ENCODE results near the gene FBXW4. TPM values are rescaled to one million over a fixed set of nuclear protein-coding genes. Genes with fewer than 3 reads are reported as not detected.

FBXW4 gene
- total RNA-seq, 2 donors from 2014 or later: 33.5 to 40.5 TPM

GRCh38 chr10:101683276-101683675 is 11.7 kb downstream of the FBXW4 start:
- Histone ChIP-seq H3K27me3 (no peaks in the 10 kb centered on the region), H3K36me3 (replicated peaks in 1 of 2; ENCODE audit: insufficient read depth in 1 of 2, low read depth in 2 of 2) (no peaks in the 10 kb centered on the region), H3K9me3 (no peaks in the 10 kb centered on the region), H3K27ac (no peak overlapping the region), H3K4me3 (no peak overlapping the region), H3K4me1 (peaks cover 15% of the 10 kb centered on the region)
- TF ChIP-seq CTCF (IDR thresholded peaks at IDR 0.05) (no peak), POLR2A (IDR thresholded peaks at IDR 0.05) (no peak)
- 92 to 93% methylated on average over 3 of the region's 3 CpGs for WGBS, 2 donors
- DNase-seq (no peak), ATAC-seq (no peak)
- intact Hi-C loops (cut with DNase I): no loop called here

GRCh38 chr10:101682172-101682825 is 12.7 kb downstream of the FBXW4 start:
- ATAC-seq: no peak

GRCh38 chr10:101676565-101676964 is 18.4 kb downstream of the FBXW4 start:
- Histone ChIP-seq H3K27ac (no peak overlapping the region), H3K4me3 (no peak overlapping the region), H3K9me3 (no peaks in the 10 kb centered on the region), H3K4me1 (peaks cover 14% of the 10 kb centered on the region), H3K36me3 (replicated peaks in 1 of 2; ENCODE audit: insufficient read depth in 1 of 2, low read depth in 2 of 2) (peaks cover 0 to 4% of the 10 kb centered on the region in 2 donors), H3K27me3 (no peaks in the 10 kb centered on the region)
- ATAC-seq (no peak), DNase-seq (no peak)
- no peak for TF ChIP-seq CTCF (IDR thresholded peaks at IDR 0.05)
- no peak for TF ChIP-seq POLR2A (IDR thresholded peaks at IDR 0.05)
- intact Hi-C loops (cut with DNase I): no loop called here

More at GRCh38 chr10:101682172-101682825, 12.7 kb downstream of the FBXW4 start:
- TF ChIP-seq POLR2A (IDR thresholded peaks at IDR 0.05) (no peak), CTCF (IDR thresholded peaks at IDR 0.05) (no peak)
- Histone ChIP-seq H3K27me3 (no peaks in the 10 kb centered on the region), H3K4me1 (peaks cover 15% of the 10 kb centered on the region), H3K36me3 (replicated peaks in 1 of 2; ENCODE audit: insufficient read depth in 1 of 2, low read depth in 2 of 2) (no peaks in the 10 kb centered on the region), H3K4me3 (no peak overlapping the region), H3K9me3 (no peaks in the 10 kb centered on the region), H3K27ac (peak overlapping the region in 2 of 4 donors; percentile 2 to 44)
- DNase-seq: no peak
- 14 to 37% methylated on average over 2 of the region's 2 CpGs for WGBS, 2 donors
- intact Hi-C loops (cut with DNase I): no loop called here

GRCh38 chr10:101675115-101675514 is 19.9 kb downstream of the FBXW4 start:
- peak in 3 of 4 donors; percentile 16 to 45 (median 35) for DNase-seq
- Histone ChIP-seq H3K9me3 (no peaks in the 10 kb centered on the region), H3K36me3 (replicated peaks in 1 of 2; ENCODE audit: insufficient read depth in 1 of 2, low read depth in 2 of 2) (peaks cover 0 to 6% of the 10 kb centered on the region in 2 donors), H3K27me3 (no peaks in the 10 kb centered on the region), H3K4me1 (peaks cover 11% of the 10 kb centered on the region), H3K27ac (no peak overlapping the region), H3K4me3 (no peak overlapping the region)
- WGBS, 2 donors: 45 to 70% methylated on average over 2 of the region's 2 CpGs
- ATAC-seq: peak; percentile 67
- intact Hi-C loops (cut with DNase I): no loop called here
- TF ChIP-seq POLR2A (IDR thresholded peaks at IDR 0.05): no peak
- TF ChIP-seq CTCF (IDR thresholded peaks at IDR 0.05): no peak

- TF ChIP-seq POLR2A (IDR thresholded peaks at IDR 0.05) (no peak), CTCF (IDR thresholded peaks at IDR 0.05) (no peak)
These were observed 22.4 kb downstream of the FBXW4 start for GRCh38 chr10:101672536-101672935.

More at GRCh38 chr10:101672536-101672935, 22.4 kb downstream of the FBXW4 start:
- intact Hi-C loops (cut with DNase I): no loop called here
- Histone ChIP-seq H3K36me3 (replicated peaks in 1 of 2; ENCODE audit: insufficient read depth in 1 of 2, low read depth in 2 of 2) (peaks cover 0 to 17% of the 10 kb centered on the region in 2 donors), H3K27ac (no peak overlapping the region), H3K27me3 (no peaks in the 10 kb centered on the region), H3K4me3 (no peak overlapping the region), H3K9me3 (no peaks in the 10 kb centered on the region), H3K4me1 (peaks cover 11% of the 10 kb centered on the region)
- no peak for ATAC-seq
- no peak for DNase-seq
- WGBS, 2 donors: 58 to 66% methylated on average over 6 of the region's 6 CpGs
